ENCODE data around the gene DCAF6.

The DCAF6 gene

GRCh38 chr1:168110896-168111545, 174.5 kb downstream of the DCAF6 start:
- DNase-seq = no peak

- DNase-seq = no peak
Measured at GRCh38 chr1:168112673-168113305, 176.3 kb downstream of the DCAF6 start.

- no peak for DNase-seq
Measured at GRCh38 chr1:168114845-168115244, 178.4 kb downstream of the DCAF6 start.

- no peak for DNase-seq
Measured at GRCh38 chr1:168116327-168116799, 179.9 kb downstream of the DCAF6 start.

DNA sequence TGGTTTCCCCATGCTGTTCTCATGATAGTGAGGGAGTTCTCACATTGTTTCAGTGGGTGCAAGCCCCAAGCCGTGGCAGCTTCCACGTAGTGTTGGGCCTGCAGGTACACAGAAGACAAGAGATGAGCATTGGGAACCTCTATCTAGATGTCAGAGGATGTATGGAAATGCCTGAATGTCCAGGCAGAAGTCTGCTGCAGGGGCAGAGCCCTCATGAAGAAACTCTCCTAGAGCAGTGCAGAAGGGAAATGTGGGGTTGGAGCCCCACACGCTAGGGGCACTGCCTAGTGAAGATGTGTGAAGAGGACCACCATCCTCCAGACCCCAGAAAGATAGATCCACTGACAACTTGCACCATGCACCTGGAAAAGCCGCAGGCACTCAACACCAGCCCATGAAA, 183.3 kb downstream of the DCAF6 start:
- no peak for DNase-seq

DNA sequence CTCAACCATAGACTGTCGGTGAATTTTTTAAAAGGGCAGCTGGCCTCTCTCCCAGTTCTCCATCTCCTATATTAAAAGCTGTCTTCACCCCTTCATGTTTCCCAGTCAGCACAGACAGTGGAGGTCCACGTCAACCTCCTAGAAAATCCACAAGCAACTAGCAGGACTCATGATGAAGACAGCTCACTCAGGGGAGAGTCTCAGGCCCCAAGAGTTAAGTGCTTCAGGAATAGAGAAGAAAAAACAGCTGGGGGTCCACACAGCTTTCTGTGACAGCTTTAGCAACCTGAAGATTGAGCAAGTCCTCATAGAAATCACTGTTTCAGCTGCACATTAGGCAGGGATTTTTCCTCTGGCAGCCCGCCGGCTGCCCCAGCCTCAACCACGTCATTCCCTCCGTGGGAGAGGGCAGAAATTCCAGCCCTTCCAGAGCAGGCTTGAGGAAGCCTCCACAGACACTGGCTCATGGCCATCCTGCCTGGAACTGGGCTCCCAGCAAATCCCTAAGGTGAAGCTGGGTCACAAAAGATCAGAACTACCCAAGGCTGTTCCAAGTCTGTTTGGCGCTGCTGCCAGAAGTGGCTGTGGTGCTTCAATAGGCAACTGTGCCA, 185.0 kb downstream of the DCAF6 start:
- DNase-seq = no peak

- no peak for DNase-seq
Measured at GRCh38 chr1:168125051-168125450, 188.6 kb downstream of the DCAF6 start.

All from CD4-positive, alpha-beta T cell treated with Interleukin-4 for 1 hour (primary cell).